ENCODE measurements around the gene PARD3.

Gene PARD3

DNA sequence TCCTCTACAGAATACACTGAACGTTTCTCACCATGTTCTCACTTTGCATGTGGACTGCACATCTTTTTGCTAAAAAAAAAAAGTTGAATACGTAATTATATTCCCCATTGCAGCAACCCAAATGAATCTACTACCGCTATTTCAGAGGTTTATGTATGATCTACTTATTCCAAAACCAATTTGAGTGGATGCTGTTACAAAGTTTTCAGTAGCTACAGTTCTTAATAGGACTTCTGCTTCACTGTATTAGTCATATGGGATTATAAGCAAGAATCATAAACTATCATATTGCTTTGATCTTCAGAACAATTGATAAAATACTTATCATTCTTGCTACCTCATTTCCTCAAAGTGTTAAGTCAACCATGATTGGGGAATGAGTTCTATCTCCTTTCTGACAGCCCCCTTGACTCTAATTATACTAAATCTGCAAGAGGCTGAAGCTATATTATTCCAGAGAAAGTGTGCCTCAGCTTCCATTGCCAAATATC lies 257.0 kb downstream of the PARD3 start:
- TF ChIP-seq, protein P1, sequence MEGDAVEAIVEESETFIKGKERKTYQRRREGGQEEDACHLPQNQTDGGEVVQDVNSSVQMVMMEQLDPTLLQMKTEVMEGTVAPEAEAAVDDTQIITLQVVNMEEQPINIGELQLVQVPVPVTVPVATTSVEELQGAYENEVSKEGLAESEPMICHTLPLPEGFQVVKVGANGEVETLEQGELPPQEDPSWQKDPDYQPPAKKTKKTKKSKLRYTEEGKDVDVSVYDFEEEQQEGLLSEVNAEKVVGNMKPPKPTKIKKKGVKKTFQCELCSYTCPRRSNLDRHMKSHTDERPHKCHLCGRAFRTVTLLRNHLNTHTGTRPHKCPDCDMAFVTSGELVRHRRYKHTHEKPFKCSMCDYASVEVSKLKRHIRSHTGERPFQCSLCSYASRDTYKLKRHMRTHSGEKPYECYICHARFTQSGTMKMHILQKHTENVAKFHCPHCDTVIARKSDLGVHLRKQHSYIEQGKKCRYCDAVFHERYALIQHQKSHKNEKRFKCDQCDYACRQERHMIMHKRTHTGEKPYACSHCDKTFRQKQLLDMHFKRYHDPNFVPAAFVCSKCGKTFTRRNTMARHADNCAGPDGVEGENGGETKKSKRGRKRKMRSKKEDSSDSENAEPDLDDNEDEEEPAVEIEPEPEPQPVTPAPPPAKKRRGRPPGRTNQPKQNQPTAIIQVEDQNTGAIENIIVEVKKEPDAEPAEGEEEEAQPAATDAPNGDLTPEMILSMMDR (IDR thresholded peaks at IDR 0.05; ENCODE audit: low read depth, low read length): no peak
- DNase-seq (ENCODE audit: low read depth in 2 of 2): no peak
- H3K4me3 ChIP-seq (replicated peaks in 1 of 2; ENCODE audit: low read depth in 2 of 2, low read length in 2 of 2): no peak overlapping the region

DNA sequence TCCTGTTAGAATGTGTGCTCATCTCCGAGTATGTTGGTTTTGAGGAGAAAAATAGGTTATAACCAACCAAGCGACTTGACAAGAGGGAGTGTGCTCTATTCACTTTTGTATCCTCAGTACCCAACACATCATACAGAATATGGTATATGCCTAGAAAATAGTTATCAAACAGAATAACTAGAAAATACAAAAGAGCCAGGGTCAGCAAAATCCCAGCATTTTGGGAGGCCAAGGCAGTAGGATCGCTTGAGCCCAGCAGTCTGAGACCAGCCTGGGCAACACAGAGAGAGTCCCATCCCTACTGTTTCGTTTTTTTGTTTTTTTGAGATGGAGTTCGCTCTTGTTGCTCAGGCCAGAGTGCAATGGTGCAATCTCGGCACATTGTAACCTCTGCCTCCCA lies 257.9 kb downstream of the PARD3 start:
- TF ChIP-seq, protein P1 (IDR thresholded peaks at IDR 0.05; ENCODE audit: low read depth, low read length): no peak
- DNase-seq (ENCODE audit: low read depth in 2 of 2): no peak
- H3K4me3 ChIP-seq (replicated peaks in 1 of 2; ENCODE audit: low read depth in 2 of 2, low read length in 2 of 2): no peak overlapping the region

DNA sequence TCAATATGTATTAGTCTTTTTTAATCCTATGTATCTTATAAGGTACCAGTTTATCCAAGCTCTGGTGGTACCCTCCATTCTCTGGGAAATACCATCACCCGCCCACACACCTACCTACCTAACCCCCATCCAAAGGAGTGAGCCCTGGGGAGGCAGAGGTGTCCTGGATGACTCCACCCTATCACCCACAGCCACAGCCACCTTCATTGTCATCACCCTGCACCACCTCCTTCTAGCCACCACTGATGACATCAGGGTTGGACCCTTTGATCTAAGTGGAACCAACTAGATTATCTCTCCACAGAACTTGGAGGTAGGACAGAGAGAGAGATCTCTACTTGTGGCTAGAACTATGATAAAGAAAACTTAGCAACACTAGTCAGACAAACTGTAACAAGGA lies 259.4 kb downstream of the PARD3 start:
- TF ChIP-seq, protein P1 (IDR thresholded peaks at IDR 0.05; ENCODE audit: low read depth, low read length): no peak
- no peak overlapping the region for H3K4me3 ChIP-seq (replicated peaks in 1 of 2; ENCODE audit: low read depth in 2 of 2, low read length in 2 of 2)
- DNase-seq (ENCODE audit: low read depth in 2 of 2): no peak

DNA sequence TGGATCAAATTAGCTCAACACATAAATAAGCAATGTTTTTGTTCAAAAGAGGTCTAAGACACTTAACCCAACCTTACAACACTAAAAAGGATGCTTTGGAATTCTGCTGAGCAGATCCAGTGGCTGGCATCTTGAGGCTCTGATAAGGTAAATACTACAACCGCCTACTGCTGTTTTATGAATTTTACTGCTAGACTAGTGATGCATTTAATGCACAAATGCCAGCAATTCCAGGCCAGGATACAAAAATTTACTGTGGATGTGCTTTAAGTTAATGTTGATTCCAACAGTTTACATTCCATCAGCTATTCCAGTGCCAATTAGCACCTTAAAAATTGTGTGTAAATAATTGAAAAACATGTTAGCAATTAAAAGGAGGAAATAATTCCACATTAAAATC lies 261.3 kb downstream of the PARD3 start:
- no peak for DNase-seq (ENCODE audit: low read depth in 2 of 2)
- TF ChIP-seq, protein P1 (IDR thresholded peaks at IDR 0.05; ENCODE audit: low read depth, low read length): no peak
- H3K4me3 ChIP-seq (replicated peaks in 1 of 2; ENCODE audit: low read depth in 2 of 2, low read length in 2 of 2): no peak overlapping the region

DNA sequence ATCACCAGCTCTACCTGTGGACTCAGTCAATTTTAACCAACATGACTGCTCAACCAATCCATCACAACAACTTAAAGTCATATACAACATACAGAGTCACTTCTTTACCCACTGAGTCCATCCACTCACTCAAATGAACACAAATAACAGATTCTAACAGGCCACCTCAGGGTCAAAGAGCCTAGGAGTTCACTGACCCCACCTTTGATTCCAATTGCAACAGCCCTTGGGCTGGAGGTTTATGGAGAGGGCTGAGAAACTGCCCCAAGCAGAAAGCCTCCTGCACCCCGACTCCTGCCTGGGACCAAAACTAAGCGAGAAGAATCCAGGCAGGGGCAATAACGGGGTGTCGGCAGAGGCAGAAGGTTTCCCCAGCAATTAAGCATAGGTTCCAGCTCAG lies 263.8 kb downstream of the PARD3 start:
- TF ChIP-seq, protein P1 (IDR thresholded peaks at IDR 0.05; ENCODE audit: low read depth, low read length): no peak
- no peak overlapping the region for H3K4me3 ChIP-seq (replicated peaks in 1 of 2; ENCODE audit: low read depth in 2 of 2, low read length in 2 of 2)
- DNase-seq (ENCODE audit: low read depth in 2 of 2): no peak

DNA sequence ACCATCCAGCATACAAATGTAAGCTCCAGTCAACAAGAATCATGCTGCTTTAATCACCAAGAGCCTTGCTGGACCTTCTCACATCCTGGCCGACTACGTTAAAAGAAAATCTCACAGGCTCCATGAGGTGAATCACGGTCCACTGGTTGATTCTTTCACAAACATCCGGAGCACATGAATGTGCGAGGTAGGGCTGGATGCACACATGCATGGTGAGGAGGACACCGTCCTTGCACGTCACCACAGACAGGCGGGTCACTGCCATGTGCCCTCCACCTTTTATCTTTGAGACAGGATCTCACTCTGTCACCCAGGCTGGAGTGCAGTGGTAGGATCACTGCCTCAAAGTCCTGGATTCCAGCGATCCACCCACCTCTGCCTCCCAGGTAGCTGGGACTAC lies 265.1 kb downstream of the PARD3 start:
- no peak for DNase-seq (ENCODE audit: low read depth in 2 of 2)
- TF ChIP-seq, protein P1 (IDR thresholded peaks at IDR 0.05; ENCODE audit: low read depth, low read length): no peak
- no peak overlapping the region for H3K4me3 ChIP-seq (replicated peaks in 1 of 2; ENCODE audit: low read depth in 2 of 2, low read length in 2 of 2)

DNA sequence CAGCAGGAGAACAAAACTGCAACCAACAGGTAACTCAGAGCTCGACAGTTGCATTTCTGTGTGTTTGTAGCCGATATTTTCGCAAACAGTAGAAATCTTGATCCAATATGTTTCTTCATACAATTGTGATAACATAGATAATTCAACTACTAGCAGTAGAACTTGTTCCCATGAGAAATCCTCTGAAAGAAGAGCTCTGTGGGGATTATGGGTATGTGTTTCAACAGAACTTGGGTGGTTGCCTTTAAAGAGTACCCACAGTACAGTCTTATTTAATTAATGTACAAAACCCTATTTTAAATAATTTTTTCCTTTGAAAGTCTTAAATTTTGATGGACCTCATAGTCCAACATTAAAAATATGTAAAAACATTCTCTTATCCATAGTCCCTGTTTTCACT lies 266.1 kb downstream of the PARD3 start:
- TF ChIP-seq, protein P1 (IDR thresholded peaks at IDR 0.05; ENCODE audit: low read depth, low read length): no peak
- no peak overlapping the region for H3K4me3 ChIP-seq (replicated peaks in 1 of 2; ENCODE audit: low read depth in 2 of 2, low read length in 2 of 2)
- no peak for DNase-seq (ENCODE audit: low read depth in 2 of 2)
